ENCODE results near the gene PLXNA4. TPM values are rescaled to one million over a fixed set of nuclear protein-coding genes. Genes with fewer than 3 reads are reported as not detected.
"Not testable (repeated sequence)": the region's sequence is repeated elsewhere in the genome, so short reads cannot be mapped to it uniquely, and the experiment has no call there.

The PLXNA4 gene
- total RNA-seq, 2 donors from 2014 or later = 0.41 to 2.8 TPM

GRCh38 chr7:132603220-132603833 is 27.1 kb upstream of the PLXNA4 start:
- no peak overlapping the region for H3K4me3 ChIP-seq
- no peak for DNase-seq (ENCODE audit: low spot score)
- no peak for TF ChIP-seq POLR2AphosphoS5 (IDR thresholded peaks at IDR 0.05)
- no peak for TF ChIP-seq POLR2A (IDR thresholded peaks at IDR 0.05)
- TF ChIP-seq CTCF (IDR thresholded peaks at IDR 0.05) = no peak
- no peaks in the 10 kb centered on the region for H3K9me3 ChIP-seq
- WGBS = 53% methylated on average over 6 of the region's 6 CpGs
- H3K27me3 ChIP-seq (replicated peaks; ENCODE audit: insufficient read depth) = no peaks in the 10 kb centered on the region
- no peaks in the 10 kb centered on the region for H3K36me3 ChIP-seq
- no peaks in the 10 kb centered on the region for H3K4me1 ChIP-seq (replicated peaks)
- no peak overlapping the region for H3K27ac ChIP-seq
- intact Hi-C loops (cut with DNase I) = no loop called here

- DNase-seq (ENCODE audit: low spot score) = no peak
- H3K27ac ChIP-seq = no peak overlapping the region
- no peak for TF ChIP-seq POLR2AphosphoS5 (IDR thresholded peaks at IDR 0.05)
- no peak for TF ChIP-seq CTCF (IDR thresholded peaks at IDR 0.05)
- no peak for TF ChIP-seq POLR2A (IDR thresholded peaks at IDR 0.05)
- intact Hi-C loops (cut with DNase I) = no loop called here
- WGBS = 88% methylated on average over 1 of the region's 1 CpG
- H3K36me3 ChIP-seq = no peaks in the 10 kb centered on the region
- no peaks in the 10 kb centered on the region for H3K9me3 ChIP-seq
- H3K4me3 ChIP-seq = no peak overlapping the region
- no peaks in the 10 kb centered on the region for H3K4me1 ChIP-seq (replicated peaks)
- no peaks in the 10 kb centered on the region for H3K27me3 ChIP-seq (replicated peaks; ENCODE audit: insufficient read depth)
Measured at GRCh38 chr7:132601783-132602182, 25.5 kb upstream of the PLXNA4 start.

- intact Hi-C loops (cut with DNase I) = no loop called here
Measured at GRCh38 chr7:132596588-132596987, 20.3 kb upstream of the PLXNA4 start.

GRCh38 chr7:132594741-132595140 is 18.5 kb upstream of the PLXNA4 start:
- H3K27ac ChIP-seq; DNase-seq (ENCODE audit: low spot score); H3K9me3 ChIP-seq; H3K36me3 ChIP-seq; intact Hi-C loops (cut with DNase I); H3K4me3 ChIP-seq; H3K27me3 ChIP-seq (replicated peaks; ENCODE audit: insufficient read depth); H3K4me1 ChIP-seq (replicated peaks): not testable (repeated sequence)
- WGBS = 92% methylated on average over 2 of the region's 2 CpGs

More at GRCh38 chr7:132596588-132596987, 20.3 kb upstream of the PLXNA4 start:
- no peak for TF ChIP-seq POLR2A (IDR thresholded peaks at IDR 0.05)
- TF ChIP-seq POLR2AphosphoS5 (IDR thresholded peaks at IDR 0.05) = no peak
- TF ChIP-seq CTCF (IDR thresholded peaks at IDR 0.05) = no peak
- Histone ChIP-seq H3K4me3 (no peak overlapping the region), H3K36me3 (no peaks in the 10 kb centered on the region), H3K27me3 (replicated peaks; ENCODE audit: insufficient read depth) (no peaks in the 10 kb centered on the region), H3K4me1 (replicated peaks) (no peaks in the 10 kb centered on the region), H3K27ac (no peak overlapping the region), H3K9me3 (no peaks in the 10 kb centered on the region)
- 90% methylated on average over 1 of the region's 1 CpG for WGBS
- no peak for DNase-seq (ENCODE audit: low spot score)

GRCh38 chr7:132592936-132593335 is 16.7 kb upstream of the PLXNA4 start:
- 44% methylated on average over 6 of the region's 6 CpGs for WGBS

More at GRCh38 chr7:132592936-132593335, 16.7 kb upstream of the PLXNA4 start:
- no peaks in the 10 kb centered on the region for H3K36me3 ChIP-seq
- TF ChIP-seq POLR2AphosphoS5 (IDR thresholded peaks at IDR 0.05) = no peak
- TF ChIP-seq CTCF (IDR thresholded peaks at IDR 0.05) = no peak
- TF ChIP-seq POLR2A (IDR thresholded peaks at IDR 0.05) = no peak
- H3K9me3 ChIP-seq = no peaks in the 10 kb centered on the region
- no peak for DNase-seq (ENCODE audit: low spot score)
- H3K4me3 ChIP-seq = no peak overlapping the region
- intact Hi-C loops (cut with DNase I) = no loop called here
- H3K27me3 ChIP-seq (replicated peaks; ENCODE audit: insufficient read depth) = no peaks in the 10 kb centered on the region
- no peaks in the 10 kb centered on the region for H3K4me1 ChIP-seq (replicated peaks)
- no peak overlapping the region for H3K27ac ChIP-seq

Measured in prostate gland (tissue), 2 donors.